HepG2 (cell line): ENCODE results near the gene SAMD15. TPM values are rescaled to one million over a fixed set of nuclear protein-coding genes. Genes with fewer than 3 reads are reported as not detected.

Experiments used
- ATAC-seq: fragments of 200-7000 bp; cut with Tn5 transposase; 3 replicates; pipeline ENCODE4 v1.9.1; 2020; ENCODE audit warnings: mild to moderate bottlenecking, moderate library complexity
- BruUV-seq: library from RNA; stranded (reverse); fragments of 400-500 nt; replicated peaks from 2 replicates; lab custom pipeline; 2021; lab: Mats Ljungman, UMichigan
- CTCF ChIA-PET: fragments of 300-600 bp; formaldehyde crosslinking; extraction: SDS; loops from one replicate; lab custom pipeline; 2021; ENCODE audit warnings: low total read pairs, inconsistent platforms, low intra/inter-chr PET ratio; lab: Yijun Ruan, JAX
- POLR2A ChIA-PET: fragments of 350-600 bp; sonication (Branson Sonifier 250); formaldehyde crosslinking; loops from one replicate; lab custom pipeline; 2020; ENCODE audit warnings: antibody characterized with exemption, inconsistent platforms; lab: Yijun Ruan, JAX
- DNase-seq: peaks from one replicate; pipeline ENCODE4 v3.0.0-alpha.2; 2015; ENCODE audit warnings: low spot score
- FAIRE-seq: peaks from 3 replicates; lab custom pipeline; 2011; peaks lifted over from hg19 to GRCh38; lab: Jason Lieb, UNC
- H2AFZ ChIP-seq: one replicate; pipeline ENCODE4 v1.6.1; 2011; ENCODE audit warnings: low read length, inconsistent platforms
- H3K27ac ChIP-seq: fragments of 300-600 bp; 3 replicates; pipeline ENCODE4 v1.8.0; 2011; ENCODE audit warnings: mixed run types, mild to moderate bottlenecking, mixed read lengths, low read length, inconsistent platforms; ENCODE audit not compliant: insufficient read depth; ENCODE audit errors: extremely low read length
- H3K27me3 ChIP-seq, 2 experiments: fragments of 200-600 bp in 1 of 2; 2 replicates in 1 of 2; 3 replicates in 1 of 2; pipeline versions ENCODE4 v1.6.0 to v1.8.0; 2011; ENCODE audit warnings: low read length in 2 of 2, mild to moderate bottlenecking in 2 of 2, moderate library complexity in 2 of 2, inconsistent platforms in 1 of 2; ENCODE audit not compliant: insufficient read depth in 2 of 2, control insufficient read depth in 1 of 2
- H3K36me3 ChIP-seq, 2 experiments: fragments of 200-600 bp in 1 of 2; replicated peaks in 1 of 2; 2 replicates in 1 of 2; 3 replicates in 1 of 2; pipeline versions ENCODE4 v1.5.1 to v1.8.0; 2011; ENCODE audit warnings: low read length in 2 of 2, inconsistent platforms in 1 of 2; ENCODE audit not compliant: insufficient read depth in 2 of 2, control insufficient read depth in 1 of 2
- H3K4me1 ChIP-seq: 2 replicates; pipeline ENCODE4 v1.5.1; 2012; ENCODE audit warnings: low read length, inconsistent platforms; ENCODE audit not compliant: insufficient read depth
- H3K4me2 ChIP-seq: 2 replicates; pipeline ENCODE4 v1.6.0; 2011; ENCODE audit warnings: low read depth, low read length, inconsistent platforms
- H3K4me3 ChIP-seq, 3 experiments: fragments of 200-600 bp in 1 of 3; sonication (generic), shearing (Covaris generic) in 1 of 3; replicated peaks in 1 of 3; 2 replicates each; pipeline ENCODE4 v1.5.1; 2011 to 2016; ENCODE audit warnings: low read length in 3 of 3, inconsistent platforms in 2 of 3, low read depth in 2 of 3, mild to moderate bottlenecking in 2 of 3, control low read depth in 1 of 3, mixed read lengths in 1 of 3; ENCODE audit not compliant: insufficient read depth in 1 of 3
- H3K79me2 ChIP-seq: one replicate; pipeline ENCODE4 v1.6.1; 2011; ENCODE audit warnings: low read length, inconsistent platforms; ENCODE audit not compliant: insufficient read depth
- H3K9ac ChIP-seq: 2 replicates; pipeline ENCODE4 v1.6.0; 2011; ENCODE audit warnings: mild to moderate bottlenecking, low read depth, low read length, inconsistent platforms; ENCODE audit not compliant: insufficient read depth
- H3K9me3 ChIP-seq: 2 replicates; pipeline ENCODE4 v1.5.1; 2012; ENCODE audit warnings: mild to moderate bottlenecking, low read length
- H4K20me1 ChIP-seq: 2 replicates; pipeline ENCODE4 v1.6.0; 2011; ENCODE audit warnings: inconsistent platforms, mild to moderate bottlenecking, low read length, moderate library complexity; ENCODE audit not compliant: insufficient read depth
- DNMT1 ChIP-seq: sonication (generic); formaldehyde crosslinking; IDR thresholded peaks from 2 replicates; pipeline ENCODE4 v1.5.1; 2020; ENCODE audit warnings: mild to moderate bottlenecking, missing genetic modification reagents
- ETV5 ChIP-seq: IDR thresholded peaks from 2 replicates; pipeline ENCODE4 v1.6.1; 2018; ENCODE audit warnings: missing biosample characterization, missing genetic modification reagents, inconsistent platforms, borderline replicate concordance
- GABPA ChIP-seq, 2 experiments: IDR thresholded peaks; 2 replicates each; pipeline ENCODE4 v1.6.1; 2011 to 2016; ENCODE audit warnings: low read depth in 2 of 2, low read length in 1 of 2, missing biosample characterization in 1 of 2, missing genetic modification characterization in 1 of 2
- GTF2F1 ChIP-seq: fragments of 150-350 bp; IDR thresholded peaks from 2 replicates; pipeline ENCODE4 v1.6.1; 2014; ENCODE audit warnings: low read length
- KAT2B ChIP-seq: fragments of 150-350 bp; IDR thresholded peaks from 2 replicates; pipeline ENCODE4 v1.6.1; 2014; ENCODE audit warnings: low read depth, low read length, borderline replicate concordance
- ONECUT2 ChIP-seq: sonication (generic); formaldehyde crosslinking; IDR thresholded peaks from 2 replicates; pipeline ENCODE4 v1.4.0; 2020; ENCODE audit warnings: missing genetic modification reagents
- SSRP1 ChIP-seq: IDR thresholded peaks from 2 replicates; pipeline ENCODE4 v1.6.1; 2016; ENCODE audit warnings: control low read depth
- TOPORS ChIP-seq: sonication (generic); formaldehyde crosslinking; IDR thresholded peaks from 2 replicates; pipeline ENCODE4 v1.8.0; 2023; ENCODE audit warnings: mild to moderate bottlenecking, missing genetic modification reagents
- ZNF292 ChIP-seq: sonication (generic); formaldehyde crosslinking; IDR thresholded peaks from 2 replicates; pipeline ENCODE4 v1.8.1; 2022; ENCODE audit warnings: mild to moderate bottlenecking, low read depth, missing genetic modification reagents, borderline replicate concordance
- ZNF33A ChIP-seq: sonication (generic); formaldehyde crosslinking; IDR thresholded peaks from 2 replicates; pipeline ENCODE4 v1.5.1; 2020; ENCODE audit warnings: missing genetic modification reagents, mild to moderate bottlenecking, moderate library complexity, borderline replicate concordance
- ZNF605 ChIP-seq: sonication (generic); formaldehyde crosslinking; IDR thresholded peaks from 2 replicates; pipeline ENCODE4 v1.8.0; 2022; ENCODE audit warnings: mild to moderate bottlenecking, missing genetic modification reagents
- ZNF737 ChIP-seq: sonication (generic); formaldehyde crosslinking; IDR thresholded peaks from 2 replicates; pipeline ENCODE4 v1.5.0; 2020; ENCODE audit warnings: missing genetic modification reagents, mild to moderate bottlenecking, borderline replicate concordance
- WGBS: methylation state at CpG from one replicate; pipeline ENCODE4 v1.1.6; 2017; ENCODE audit warnings: low lambda C conversion rate; 5-methylcytosine and 5-hydroxymethylcytosine counted together
- in situ Hi-C: cut with HindIII; loops from 2 replicates; pipeline ENCODE4 v1.10.0; 2017; ENCODE audit warnings: low pct_unique_long_range_greater_than_20kb; ENCODE audit not compliant: extremely low pct_ligation_motif_present
- intact Hi-C: fragments of 100-400 bp; cut with micrococcal nuclease; formaldehyde crosslinking; loops from one replicate; pipeline ENCODE4 v1.10.0; 2022; ENCODE audit not compliant: unreplicated experiment
- polyA plus RNA-seq, 8 experiments: library from polyadenylated mRNA; depleted of rRNA in 3 of 8; stranded (reverse) in 7 of 8; unstranded in 1 of 8; fragments of >200 nt; fragmentation: Illumina TruSeq in 4 of 8; extraction: Trizol in 4 of 8; gene quantifications; 2 replicates each; pipeline versions ENCODE4 v1.2.1 to v1.2.3, GENCODE V29; 2011 to 2016; ENCODE audit warnings: low read depth in 4 of 8, missing spikeins in 1 of 8, mixed read lengths in 1 of 8; ENCODE audit not compliant: insufficient read depth in 1 of 8
- total RNA-seq, 5 experiments: library from RNA; depleted of rRNA; stranded (reverse); fragments of >200 nt; fragmentation: Illumina TruSeq; extraction: Trizol; gene quantifications; 2 replicates each; pipeline ENCODE4 v1.2.3, GENCODE V29; 2016; ENCODE audit warnings: low read depth in 1 of 5

The SAMD15 gene
- total and polyA plus RNA-seq, 2 of the 13 experiments (the other 11 are each of a cell fraction or from before 2014, with no cell fraction given), result 0.09 to 1.3 TPM

DNA sequence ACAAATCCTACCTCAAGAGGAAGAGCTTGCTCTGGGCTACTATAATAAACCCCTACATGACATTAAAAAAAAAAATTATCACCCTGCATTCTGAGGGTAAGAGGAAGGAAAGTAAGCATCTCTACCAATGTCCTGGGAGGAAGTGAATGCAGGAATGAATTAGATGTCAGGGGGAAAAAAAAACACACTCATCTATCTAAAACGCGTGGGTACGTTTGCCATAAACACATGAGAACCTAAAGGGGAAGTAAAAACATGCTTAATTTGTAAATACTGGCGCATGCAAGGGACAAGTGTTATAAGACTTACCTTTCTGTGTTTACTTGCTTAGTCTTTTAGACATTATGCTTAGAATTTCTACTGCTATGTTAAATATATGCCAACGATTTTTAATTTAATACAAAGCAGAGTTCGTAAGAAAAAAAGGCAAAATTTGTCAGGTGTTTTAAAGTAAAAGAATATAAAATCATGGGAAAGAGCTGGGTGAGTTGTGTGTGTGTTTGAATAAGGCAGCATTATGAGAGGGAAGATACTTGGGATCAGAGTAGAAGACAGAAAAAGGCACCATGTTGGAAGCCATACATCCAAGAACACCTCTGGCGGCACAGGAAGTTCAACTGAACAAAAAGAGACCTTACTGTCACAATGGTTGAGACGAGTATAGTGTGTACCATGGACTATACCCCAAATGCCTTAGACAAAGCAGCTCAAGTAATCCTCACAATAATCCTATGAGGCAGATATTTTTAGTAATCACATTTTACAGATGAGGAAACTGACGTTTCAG is 1.8 kb upstream of the SAMD15 start:
- peak overlapping the region; percentile 97 to 99 (median 99); a peak in 4 of 6 replicates for H3K4me3 ChIP-seq

More for the DNA sequence above, 1.8 kb upstream of the SAMD15 start:
- ChIA-PET POLR2A (no interaction called here), CTCF (no interaction called here)
- no peak overlapping the region for H2AFZ ChIP-seq
- H3K9ac ChIP-seq, result peak overlapping the region; percentile 88
- FAIRE-seq, result no peak
- H3K27me3 ChIP-seq, result no peaks in the 10 kb centered on the region
- no peaks in the 10 kb centered on the region for H3K9me3 ChIP-seq
- in situ Hi-C loops (no loop called here), intact Hi-C loops (loop anchor here (5.0 kb wide), 2 partner anchors 38 to 53 kb away; partner anchors contain the start of genes GSTZ1 and POMT2)
- no peaks in the 10 kb centered on the region for H3K36me3 ChIP-seq
- peaks cover 65% of the 10 kb centered on the region for H3K4me1 ChIP-seq
- no peak for DNase-seq
- 76% methylated on average over 9 of the region's 9 CpGs for WGBS
- H3K27ac ChIP-seq, result no peak overlapping the region
- peak overlapping the region; percentile 94 for H3K4me2 ChIP-seq
- H4K20me1 ChIP-seq, result no peaks in the 10 kb centered on the region
- TSS peak; percentile 57 for BruUV-seq
- no peak for ATAC-seq
- TF ChIP-seq ONECUT2 (no peak), DNMT1 (no peak), GTF2F1 (no peak), ZNF737 (CRISPR knock-in tag) (no peak), GABPA (IDR thresholded peaks at IDR 0.05; ENCODE audit: low read depth, low read length) (no peak), GABPA (CRISPR knock-in tag; IDR thresholded peaks at IDR 0.05; ENCODE audit: low read depth) (no peak), KAT2B (no peak), TOPORS (no peak), ETV5 (CRISPR knock-in tag) (no peak), SSRP1 (CRISPR knock-in tag) (no peak), ZNF33A (CRISPR knock-in tag) (no peak), ZNF292 (no peak), ZNF605 (no peak)
- H3K79me2 ChIP-seq, result peaks cover 11% of the 10 kb centered on the region
